Hepatocyte (in vitro differentiated cells): Measurements from ENCODE around the gene OTUD5.

Source experiments
- CTCF ChIP-seq: fragments of 200-600 bp; sonication (generic); IDR thresholded peaks from 2 replicates; pipeline ENCODE4 v1.5.1; 2016; ENCODE audit warnings: antibody characterized with exemption, mild to moderate bottlenecking; ENCODE audit not compliant: poor library complexity
- EZH2 ChIP-seq: fragments of 200-600 bp; sonication (generic); IDR thresholded peaks from 2 replicates; pipeline ENCODE4 v1.6.1; 2016; ENCODE audit warnings: antibody characterized with exemption, mild to moderate bottlenecking, borderline replicate concordance

- TF ChIP-seq EZH2 (no peak), CTCF (peak; percentile 54)
Observed at GRCh38 chrX:48891402-48892288, 65.8 kb downstream of the OTUD5 start.
